ENCODE results near the gene BAIAP2. TPM values are rescaled to one million over a fixed set of nuclear protein-coding genes. Genes with fewer than 3 reads are reported as not detected.
A peak's percentile ranks its signal among the peaks of the same experiment; 100 is the strongest.

The BAIAP2 gene
- polyA plus RNA-seq, 3 donors = 8.6 to 17.0 (median 11.2) TPM

GRCh38 chr17:81008140-81008539 lies 26.8 kb upstream of the BAIAP2 start:
- Mint-ChIP-seq H3K27me3 (ENCODE audit: low read depth in 3 of 3) (peaks cover 30 to 33% (median 33%) of the 10 kb centered on the region in 3 donors), H3K27ac (no peak overlapping the region), H3K4me3 (no peak overlapping the region), H3K4me1 (peaks cover 50% of the 10 kb centered on the region), H3K36me3 (peaks cover 0 to 7% of the 10 kb centered on the region in 2 donors), H3K9me3 (peaks cover 9 to 33% (median 20%) of the 10 kb centered on the region in 7 donors)
- Histone ChIP-seq H3K79me2 (ENCODE audit: insufficient read depth, low read length) (no peaks in the 10 kb centered on the region), H3K27me3 (ENCODE audit: control insufficient read depth in 2 of 2, insufficient read depth in 2 of 2, low read length in 2 of 2) (peaks cover 10 to 25% of the 10 kb centered on the region in 2 donors), H3K4me2 (replicated peaks; ENCODE audit: extremely low read depth, low read length, poor library complexity, severe bottlenecking) (no peak overlapping the region), H3K36me3 (replicated peaks in 1 of 2; ENCODE audit: control insufficient read depth in 1 of 2, insufficient read depth in 2 of 2, low read length in 2 of 2) (no peaks in the 10 kb centered on the region), H3K27ac (ENCODE audit: low read depth in 1 of 2, low read length in 2 of 2) (no peak overlapping the region), H4K20me1 (ENCODE audit: insufficient read depth, low read length) (no peaks in the 10 kb centered on the region), H3K4me1 (ENCODE audit: control insufficient read depth in 1 of 2, insufficient read depth in 2 of 2, low read length in 2 of 2) (peaks cover 38 to 50% of the 10 kb centered on the region in 2 donors), H3K9me3 (replicated peaks in 1 of 2; ENCODE audit: control insufficient read depth in 1 of 2, insufficient read depth in 1 of 2, low read length in 2 of 2) (peaks cover 6 to 8% of the 10 kb centered on the region in 2 donors), H2AFZ (ENCODE audit: insufficient read depth, low read depth, low read length, poor library complexity, severe bottlenecking) (no peak overlapping the region), H3K4me3 (replicated peaks in 1 of 3; ENCODE audit: low read depth in 2 of 3, low read length in 3 of 3) (no peak overlapping the region), H3K9ac (ENCODE audit: insufficient read depth, low read length, poor library complexity, severe bottlenecking) (no peak overlapping the region)
- intact Hi-C loops (cut with micrococcal nuclease) = no loop called here
- no peak for TF ChIP-seq CTCF (IDR thresholded peaks at IDR 0.05)
- no peak for DNase-seq
- WGBS (ENCODE audit: insufficient coverage) = 94% methylated on average over 11 of the region's 11 CpGs

GRCh38 chr17:81009136-81009535 lies 25.8 kb upstream of the BAIAP2 start:
- no peaks in the 10 kb centered on the region for H3K36me3 ChIP-seq (replicated peaks in 1 of 2; ENCODE audit: control insufficient read depth in 1 of 2, insufficient read depth in 2 of 2, low read length in 2 of 2)
- DNase-seq = peak in 2 of 3 donors; percentile 23 to 46
- H3K79me2 ChIP-seq (ENCODE audit: insufficient read depth, low read length) = no peaks in the 10 kb centered on the region
- Mint-ChIP-seq H3K36me3 (peaks cover 0 to 7% of the 10 kb centered on the region in 2 donors), H3K27ac (peak overlapping the region in 5 of 7 donors; percentile 36 to 84 (median 72)), H3K4me1 (peaks cover 43% of the 10 kb centered on the region), H3K4me3 (peak overlapping the region; percentile 67 to 73), H3K27me3 (ENCODE audit: low read depth in 3 of 3) (peaks cover 24 to 26% (median 25%) of the 10 kb centered on the region in 3 donors), H3K9me3 (peaks cover 9 to 27% (median 18%) of the 10 kb centered on the region in 7 donors)
- peak overlapping the region in 1 of 3 experiments; percentile 63 for H3K4me3 ChIP-seq (replicated peaks in 1 of 3; ENCODE audit: low read depth in 2 of 3, low read length in 3 of 3)
- H3K27me3 ChIP-seq (ENCODE audit: control insufficient read depth in 2 of 2, insufficient read depth in 2 of 2, low read length in 2 of 2) = peaks cover 8 to 16% of the 10 kb centered on the region in 2 donors
- H3K4me2 ChIP-seq (replicated peaks; ENCODE audit: extremely low read depth, low read length, poor library complexity, severe bottlenecking) = peak overlapping the region; percentile 75
- TF ChIP-seq CTCF (IDR thresholded peaks at IDR 0.05) = no peak
- H3K4me1 ChIP-seq (ENCODE audit: control insufficient read depth in 1 of 2, insufficient read depth in 2 of 2, low read length in 2 of 2) = peaks cover 32 to 45% of the 10 kb centered on the region in 2 donors
- intact Hi-C loops (cut with micrococcal nuclease) = no loop called here
- H3K27ac ChIP-seq (ENCODE audit: low read depth in 1 of 2, low read length in 2 of 2) = peak overlapping the region; percentile 69 to 74
- H3K9me3 ChIP-seq (replicated peaks in 1 of 2; ENCODE audit: control insufficient read depth in 1 of 2, insufficient read depth in 1 of 2, low read length in 2 of 2) = peaks cover 6 to 8% of the 10 kb centered on the region in 2 donors
- 78% methylated on average over 10 of the region's 14 CpGs for WGBS (ENCODE audit: insufficient coverage)
- peak overlapping the region; percentile 21 for H3K9ac ChIP-seq (ENCODE audit: insufficient read depth, low read length, poor library complexity, severe bottlenecking)
- H2AFZ ChIP-seq (ENCODE audit: insufficient read depth, low read depth, low read length, poor library complexity, severe bottlenecking) = peak overlapping the region; percentile 78
- H4K20me1 ChIP-seq (ENCODE audit: insufficient read depth, low read length) = no peaks in the 10 kb centered on the region
